Lung microvascular endothelial cell (primary cell): ENCODE results near the gene PLXNA4. TPM values are rescaled to one million over a fixed set of nuclear protein-coding genes. Genes with fewer than 3 reads are reported as not detected.
A peak's percentile ranks its signal among the peaks of the same experiment; 100 is the strongest.

Experiments used
- DNase-seq, 2 donors: peaks; one replicate each; pipeline versions ENCODE4 v3.0.0 to v3.0.0-alpha.2; 2010; ENCODE audit warnings: low read depth in 2 of 2
- total RNA-seq: library from RNA; depleted of rRNA; stranded (reverse); fragments of >200 nt; gene quantifications from 2 replicates; pipeline ENCODE4 v1.2.1, GENCODE V29; 2014

PLXNA4 gene
- total RNA-seq, 1 donor from 2014 or later: 6.9 TPM

DNA sequence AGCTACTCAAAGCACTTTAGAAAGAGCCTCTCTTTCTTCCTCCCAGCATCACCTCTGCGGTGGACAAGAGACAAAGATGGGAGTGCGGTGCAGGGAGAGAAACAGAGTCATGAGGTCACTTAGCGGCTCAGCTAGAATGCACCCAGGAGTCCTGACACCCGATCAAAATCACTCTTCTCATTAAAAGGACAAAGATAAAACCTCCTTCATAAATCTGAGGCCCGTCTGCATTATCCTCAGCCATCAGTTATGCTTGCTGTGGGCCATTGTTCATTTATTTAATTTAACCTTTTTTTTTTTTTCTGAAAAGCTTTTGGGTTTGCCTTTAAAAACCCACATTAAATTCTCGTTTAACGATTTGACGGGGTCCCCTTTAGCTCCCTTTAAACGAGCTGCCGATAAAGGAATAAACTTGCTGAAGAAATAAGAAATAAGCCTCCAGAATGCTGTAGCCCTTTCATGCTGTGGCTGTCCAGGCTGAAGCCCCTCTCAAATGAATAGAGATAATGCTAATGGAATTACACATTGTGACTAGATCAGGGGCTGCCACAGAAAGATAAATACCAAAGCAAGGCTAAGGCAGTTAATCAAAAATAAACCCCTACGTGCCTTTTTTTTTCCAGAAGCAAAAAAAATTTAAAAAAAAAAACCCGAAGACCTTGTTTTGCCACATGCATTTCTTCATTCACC is 16.1 kb upstream of the PLXNA4 start:
- no peak for DNase-seq

DNA sequence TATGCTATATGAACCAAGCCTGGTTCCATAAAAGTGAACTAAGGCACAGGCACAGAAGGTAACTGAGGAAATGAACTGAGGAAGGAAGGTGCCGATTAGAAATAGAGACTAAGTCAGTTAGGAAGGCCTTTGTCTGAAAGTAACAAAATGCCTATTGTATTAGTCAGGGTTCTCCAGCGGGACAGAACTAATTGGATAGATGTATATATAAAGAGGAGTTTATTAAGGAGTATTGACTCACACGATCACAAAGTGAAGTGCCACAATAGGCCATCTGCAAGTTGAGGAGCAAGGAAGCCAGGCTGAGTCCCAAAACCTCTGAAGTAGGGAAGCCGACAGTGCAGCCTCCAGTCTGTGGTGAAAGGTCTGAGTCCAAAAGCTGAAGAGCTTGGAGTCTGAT is 13.9 kb upstream of the PLXNA4 start:
- DNase-seq: peak in 1 of 2 donors; percentile 51

DNA sequence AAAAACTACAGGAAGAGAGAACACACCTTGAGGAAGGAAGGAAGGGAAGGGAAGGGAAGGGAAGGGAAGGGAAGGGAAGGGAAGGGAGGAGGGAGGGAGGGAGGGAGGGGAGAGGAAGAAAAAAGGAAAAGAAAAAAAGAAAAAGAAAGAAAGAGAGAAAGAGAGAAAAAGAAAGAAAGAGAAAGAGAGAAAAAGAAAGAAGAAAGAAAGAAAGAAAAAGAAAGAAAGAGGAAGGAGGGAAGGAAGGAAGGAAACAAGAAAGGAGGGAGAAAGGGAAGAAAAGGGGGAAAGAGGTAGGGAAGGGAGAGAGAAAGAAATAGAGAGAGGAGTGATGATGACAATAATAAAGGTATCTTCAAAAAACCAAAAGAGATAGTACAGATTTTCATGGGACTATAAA is 12.3 kb upstream of the PLXNA4 start:
- DNase-seq: no peak

DNA sequence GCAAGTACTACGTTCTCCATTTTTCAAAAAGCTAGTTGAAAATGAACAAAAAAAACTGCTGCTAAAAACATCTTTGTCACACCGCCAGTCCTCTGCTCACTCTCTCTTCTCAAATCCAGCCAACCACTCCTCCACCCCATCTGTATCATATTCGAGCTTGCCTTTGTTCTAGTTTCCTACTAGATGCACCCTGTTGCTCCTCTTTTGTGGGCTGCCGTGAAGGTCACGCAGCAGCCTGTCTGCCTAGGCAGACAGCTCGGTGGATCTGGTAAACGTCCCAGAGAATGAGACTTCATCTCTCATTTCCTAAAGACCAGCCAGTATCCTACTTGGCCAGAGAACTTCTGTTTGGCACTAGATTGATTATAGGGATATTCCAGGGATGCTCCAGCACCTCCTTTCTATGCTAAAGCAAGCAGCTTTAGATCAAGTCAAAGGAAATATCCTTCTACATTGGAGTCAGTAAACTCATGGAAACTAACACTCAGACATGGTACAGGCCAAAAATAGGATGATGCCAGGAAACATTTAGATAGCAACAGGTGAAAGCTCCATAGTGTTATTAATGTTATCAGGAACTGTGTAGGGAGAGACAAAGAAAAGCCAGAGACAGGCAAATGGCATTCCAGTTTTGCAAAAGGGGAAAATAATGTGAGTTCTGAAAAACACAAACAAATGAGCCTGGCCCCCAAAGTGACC is 8.7 kb upstream of the PLXNA4 start:
- peak in 1 of 2 donors; percentile 88 for DNase-seq

DNA sequence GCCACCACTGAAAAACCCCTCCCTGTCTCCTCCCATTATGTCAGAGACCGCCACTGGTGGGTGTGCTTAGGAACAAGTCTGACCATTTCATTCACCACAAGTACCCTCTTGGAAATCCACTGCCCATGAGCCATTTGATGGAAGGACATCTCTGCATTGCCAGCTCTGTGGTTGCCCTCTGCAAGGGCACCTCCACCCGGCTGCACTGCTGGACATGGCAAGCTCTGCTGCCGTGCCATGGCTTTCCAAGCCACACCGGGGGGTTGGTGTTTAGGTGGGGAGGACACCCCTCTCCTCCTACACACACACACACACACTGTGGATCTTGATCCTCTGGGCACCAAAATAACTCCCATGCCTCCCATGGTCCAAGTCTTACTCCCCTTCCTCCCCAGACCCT is 5.2 kb upstream of the PLXNA4 start:
- no peak for DNase-seq

DNA sequence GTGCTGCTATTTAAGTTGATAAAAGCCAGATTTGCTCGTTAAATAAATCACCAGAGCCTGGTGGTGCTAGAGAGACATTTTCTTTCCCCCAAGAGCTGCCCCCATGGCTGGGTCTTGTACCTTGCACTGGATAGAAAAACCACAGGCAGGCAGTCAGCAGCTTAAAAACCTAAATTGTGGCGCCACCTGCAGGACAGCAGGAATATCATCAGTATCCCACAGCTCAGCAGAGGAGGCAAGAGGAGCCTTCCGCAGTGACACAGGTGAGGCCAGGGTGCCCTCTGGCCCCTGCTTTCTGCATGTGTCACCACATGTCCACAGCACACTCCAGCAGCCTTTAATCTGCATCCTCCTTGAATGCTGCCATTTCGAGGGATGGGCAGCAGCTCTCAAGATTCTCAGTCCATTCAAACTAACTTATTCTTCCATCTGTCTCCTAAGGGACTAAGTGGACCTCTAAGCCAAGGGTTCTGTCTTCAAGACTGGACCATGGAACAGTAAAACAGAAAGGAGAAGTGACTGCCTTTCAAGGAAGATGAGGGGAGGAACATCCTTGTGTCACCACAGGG is 4.5 kb upstream of the PLXNA4 start:
- DNase-seq: peak; percentile 85 to 92

DNA sequence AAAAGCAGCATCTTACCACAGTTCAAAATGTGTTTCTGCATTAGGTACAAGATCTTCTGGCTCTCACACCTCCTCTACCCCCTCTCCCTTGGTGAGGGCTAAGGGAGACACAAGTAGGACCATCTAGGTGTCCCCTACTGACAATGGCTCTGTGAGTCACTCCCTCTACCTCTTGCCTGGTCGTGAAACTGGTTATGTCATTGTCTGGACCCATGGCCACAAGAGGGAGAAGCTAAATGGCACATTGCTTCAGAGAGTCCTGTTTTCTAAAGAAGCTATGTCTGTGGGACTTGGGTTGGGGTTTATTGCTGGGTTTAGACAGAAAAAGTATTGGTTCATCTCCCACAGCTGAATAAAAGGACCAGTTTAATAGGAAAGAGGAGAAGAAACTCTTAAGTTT is 4.0 kb upstream of the PLXNA4 start:
- DNase-seq: peak; percentile 45 to 50

DNA sequence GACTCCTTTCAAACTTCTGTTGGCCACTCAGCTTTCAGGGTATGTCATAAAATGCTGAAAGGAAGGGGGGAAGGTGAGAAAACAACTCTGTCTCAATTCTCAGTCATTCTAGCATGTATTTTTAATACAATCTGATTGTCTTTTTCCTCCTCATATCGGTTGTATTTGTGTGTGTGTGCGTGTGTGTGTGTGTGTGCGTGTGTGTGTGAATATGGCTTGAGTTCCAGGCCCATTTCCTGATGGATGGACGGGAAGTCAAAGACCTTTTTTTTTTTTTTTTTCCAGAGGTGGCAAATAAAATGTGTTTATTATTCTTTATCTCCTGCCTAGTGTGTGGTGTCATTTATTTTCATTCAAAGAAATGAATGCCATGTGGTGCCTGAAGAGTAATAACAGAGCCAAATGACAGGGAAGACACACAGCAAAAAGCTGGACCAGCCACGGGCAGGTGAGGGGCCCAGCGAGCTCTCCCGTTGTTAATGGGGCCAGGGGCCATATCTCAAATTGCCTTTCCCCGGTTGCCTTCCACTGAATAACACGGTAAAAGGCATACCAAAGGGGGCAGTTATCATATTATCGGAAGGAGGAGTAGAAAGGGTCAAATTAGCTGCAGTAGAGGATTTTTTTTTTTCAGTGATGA is 3.1 kb upstream of the PLXNA4 start:
- peak in 1 of 2 donors; percentile 90 for DNase-seq

DNA sequence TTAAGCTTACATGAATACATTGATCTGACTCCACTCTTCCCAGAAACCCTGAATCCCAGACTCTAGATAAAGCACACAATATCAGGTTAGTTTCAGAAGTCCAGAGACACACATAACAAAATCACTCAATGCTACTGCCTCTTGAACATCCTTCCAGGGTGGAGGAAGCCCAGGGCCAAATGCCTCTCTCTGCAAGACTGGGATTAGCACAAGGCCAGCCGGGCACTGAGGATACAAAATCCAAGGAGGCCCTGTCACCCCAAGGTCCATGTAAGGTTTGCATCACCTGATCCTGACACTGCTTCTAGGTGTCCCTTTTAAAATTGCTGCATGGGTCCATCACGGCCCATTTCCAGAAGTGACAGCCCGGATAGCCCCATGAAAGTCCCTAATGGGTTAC is 2.6 kb upstream of the PLXNA4 start:
- no peak for DNase-seq

DNA sequence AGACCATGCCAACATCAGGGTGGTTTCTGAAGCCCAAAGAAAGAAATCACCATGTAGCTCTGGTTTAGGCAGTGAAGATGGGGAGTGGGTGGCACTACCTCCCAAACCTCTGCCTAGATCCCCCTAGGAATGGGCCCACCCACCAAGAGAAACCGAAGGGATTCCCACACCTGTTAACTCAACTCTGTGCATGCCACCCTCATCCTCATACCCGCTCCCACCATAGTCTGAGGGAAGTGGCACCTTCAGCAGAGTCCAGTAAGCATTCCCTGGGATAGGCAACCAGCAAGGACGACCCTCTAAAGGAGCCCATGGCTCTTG is 1.7 kb upstream of the PLXNA4 start:
- DNase-seq: no peak

DNA sequence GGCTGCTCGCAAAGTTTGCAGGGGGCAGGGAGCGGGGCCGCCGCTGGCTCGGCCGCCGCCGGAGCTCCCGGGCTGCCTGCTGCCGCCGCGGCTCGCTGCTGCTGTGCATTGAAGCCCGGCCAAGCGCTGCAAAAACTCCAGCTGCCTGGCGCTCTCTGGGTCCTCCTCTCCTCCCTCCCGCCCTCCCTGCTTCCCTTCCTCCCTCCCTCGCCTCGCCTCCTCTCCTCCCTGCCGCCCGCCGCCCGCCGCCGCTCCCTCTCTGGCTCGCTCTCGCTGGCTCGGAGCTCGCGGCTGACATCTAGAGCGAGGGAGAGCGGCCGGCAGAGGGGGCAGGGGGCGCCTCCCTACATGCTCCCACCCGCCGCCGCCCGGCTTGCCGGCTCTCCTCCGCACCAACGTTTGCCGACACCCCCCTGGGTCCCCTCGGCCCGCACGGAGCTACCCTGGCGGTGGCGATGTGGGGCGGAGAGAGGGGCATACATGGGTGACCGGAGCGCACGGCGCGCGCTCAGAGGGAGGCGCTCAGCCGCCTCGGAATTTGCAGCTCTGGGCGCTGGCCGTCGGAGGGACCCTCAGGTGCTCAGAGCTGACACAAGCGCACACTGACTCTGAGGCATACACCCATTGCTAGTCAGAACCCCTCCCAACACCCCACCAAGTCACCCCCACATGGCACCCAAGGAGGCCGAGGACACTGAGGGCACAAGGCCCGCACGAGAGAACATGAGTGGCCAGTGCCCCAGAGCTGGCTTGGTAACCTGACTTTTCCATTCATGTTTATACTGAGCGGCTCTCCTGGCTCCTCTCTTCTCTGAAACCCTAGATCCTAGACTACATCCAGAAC is 1.2 kb upstream of the PLXNA4 start:
- peak; percentile 46 to 89 for DNase-seq

DNA sequence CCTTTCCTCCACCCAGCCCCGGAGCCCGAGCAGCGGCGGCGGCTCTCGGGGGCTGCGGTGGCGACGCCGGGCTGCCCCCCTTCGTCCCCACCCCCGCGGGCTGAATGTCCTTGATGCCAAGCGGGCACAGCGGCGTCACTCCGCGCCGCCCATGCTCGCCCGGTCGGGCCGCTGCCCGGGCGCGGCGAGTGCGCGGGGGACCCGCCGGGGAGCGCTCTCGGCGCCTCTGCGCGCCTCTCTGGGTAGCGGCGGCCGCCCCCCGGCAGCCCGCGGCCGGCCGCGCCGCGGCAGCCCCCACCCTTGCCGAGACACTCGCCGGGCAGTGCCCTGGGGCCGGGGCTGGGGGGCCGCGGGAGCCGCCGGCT is 433 bp upstream of the PLXNA4 start:
- peak; percentile 10 to 35 for DNase-seq

DNA sequence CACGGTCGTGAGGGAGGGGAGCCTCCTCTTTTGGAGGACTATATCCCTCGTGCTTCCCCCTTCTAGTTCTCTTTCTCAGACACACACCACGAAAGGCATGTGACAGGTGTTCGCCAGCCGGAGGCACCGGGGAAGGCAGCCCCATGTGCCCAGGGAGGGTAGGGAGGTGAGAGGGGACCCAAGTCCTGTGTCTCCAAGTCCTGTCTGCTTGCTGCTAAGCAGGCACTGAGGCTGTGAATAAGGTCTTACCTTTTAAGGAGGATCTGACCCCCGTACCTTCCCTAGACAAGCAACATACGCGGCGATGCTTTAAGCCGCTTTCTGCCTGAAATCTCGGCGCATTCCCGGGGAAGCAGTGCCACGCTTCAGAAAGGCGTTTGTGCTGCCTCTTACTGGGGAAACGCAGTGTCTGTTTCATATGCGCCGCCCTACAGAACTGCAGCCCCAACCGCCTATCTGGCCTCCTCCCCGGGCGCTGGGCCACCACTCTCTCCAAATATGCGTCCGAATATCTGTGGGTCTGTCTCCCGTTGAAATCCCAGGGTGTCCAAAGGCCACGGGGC is 770 bp downstream of the PLXNA4 start:
- peak; percentile 68 to 74 for DNase-seq

DNA sequence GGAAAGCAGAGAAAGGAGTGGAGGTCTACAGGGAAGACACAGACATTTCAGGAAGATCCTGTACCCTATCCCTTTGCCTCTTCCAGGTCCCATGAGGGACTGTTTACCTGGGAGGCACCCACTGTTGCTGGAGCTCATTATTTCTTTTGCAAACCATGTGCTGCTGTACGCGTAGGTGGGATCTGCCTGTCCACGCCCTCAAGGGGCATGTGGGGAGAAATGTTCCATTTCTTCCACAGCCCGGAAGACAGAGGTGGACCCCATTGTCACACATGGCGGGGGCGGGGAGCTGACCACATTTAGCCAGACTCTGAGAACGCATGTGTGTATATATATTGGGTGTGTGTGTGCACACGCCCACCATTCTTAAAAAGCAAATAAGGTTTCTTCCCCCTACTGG is 2.0 kb downstream of the PLXNA4 start:
- no peak for DNase-seq

DNA sequence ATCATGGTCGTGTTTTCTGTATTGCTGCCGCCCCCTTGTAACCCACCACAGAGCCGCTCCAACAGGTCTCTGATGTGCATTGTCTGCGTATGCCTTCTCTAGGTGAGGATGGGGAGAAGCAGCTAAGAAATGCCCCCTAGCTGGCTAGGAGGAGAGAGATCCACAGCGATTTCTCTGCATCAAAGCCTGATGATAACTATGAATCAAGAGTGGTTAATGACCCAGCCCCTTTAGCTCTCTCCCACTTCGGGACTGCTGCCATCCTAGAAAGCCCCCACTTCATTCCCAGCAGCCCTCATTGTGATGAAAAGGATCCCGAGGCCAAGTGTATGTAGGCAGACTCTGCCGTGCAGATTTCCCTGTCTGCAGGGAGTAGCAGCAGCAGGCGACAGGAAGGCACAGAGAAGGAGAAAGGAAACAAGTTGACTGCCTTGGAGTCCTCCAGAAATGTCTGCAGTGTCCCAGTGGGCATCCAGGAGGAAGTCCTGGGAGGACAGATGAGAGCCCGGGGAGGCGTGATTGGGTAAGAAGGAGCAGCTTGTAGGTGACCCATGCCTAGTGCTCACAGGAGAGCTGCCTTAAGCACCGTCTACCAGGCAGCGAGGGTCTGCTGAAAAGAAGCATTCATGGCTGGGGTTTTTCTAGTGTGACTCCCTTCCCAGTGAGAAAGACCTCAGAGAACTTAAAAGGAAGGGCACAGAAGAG is 2.9 kb downstream of the PLXNA4 start:
- DNase-seq: no peak

DNA sequence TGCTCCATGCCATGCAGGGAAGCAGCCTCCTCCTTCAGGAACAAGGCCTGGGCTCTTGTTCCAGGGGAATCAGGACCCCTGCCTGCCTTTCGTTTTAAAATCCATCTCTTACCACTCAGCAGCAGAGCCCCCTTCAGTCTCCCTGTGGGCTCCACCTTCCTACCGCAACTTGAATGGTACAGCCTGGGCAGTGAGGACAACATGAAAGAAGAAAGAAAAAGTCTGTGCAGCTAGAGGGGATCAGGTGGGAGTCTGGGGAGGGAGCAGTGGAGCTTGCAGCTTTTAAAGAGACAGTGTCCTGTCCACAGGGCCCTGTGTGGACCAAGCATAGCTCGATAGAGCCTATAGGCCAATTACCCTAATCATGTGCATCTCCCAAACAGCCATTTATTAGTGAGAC is 3.7 kb downstream of the PLXNA4 start:
- no peak for DNase-seq

DNA sequence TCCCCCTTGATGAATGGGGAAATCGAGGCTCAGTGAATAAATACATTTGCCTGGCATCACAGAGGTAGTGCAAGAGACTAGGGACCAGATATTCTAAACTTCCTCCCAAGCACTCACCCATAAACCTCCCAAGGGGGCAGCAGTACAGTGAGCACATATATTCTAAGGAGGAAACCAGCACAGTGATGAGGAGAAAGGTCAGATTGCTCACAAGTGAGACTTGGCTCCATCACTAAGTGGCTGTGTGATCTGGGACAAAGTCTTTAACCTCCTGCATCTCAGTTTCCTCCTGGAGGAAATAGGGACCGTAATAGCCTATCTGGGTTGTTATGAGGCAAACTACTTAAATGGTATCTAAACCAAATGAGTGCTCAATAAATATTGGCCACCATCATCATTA is 4.3 kb downstream of the PLXNA4 start:
- DNase-seq: peak in 1 of 2 donors; percentile 34

DNA sequence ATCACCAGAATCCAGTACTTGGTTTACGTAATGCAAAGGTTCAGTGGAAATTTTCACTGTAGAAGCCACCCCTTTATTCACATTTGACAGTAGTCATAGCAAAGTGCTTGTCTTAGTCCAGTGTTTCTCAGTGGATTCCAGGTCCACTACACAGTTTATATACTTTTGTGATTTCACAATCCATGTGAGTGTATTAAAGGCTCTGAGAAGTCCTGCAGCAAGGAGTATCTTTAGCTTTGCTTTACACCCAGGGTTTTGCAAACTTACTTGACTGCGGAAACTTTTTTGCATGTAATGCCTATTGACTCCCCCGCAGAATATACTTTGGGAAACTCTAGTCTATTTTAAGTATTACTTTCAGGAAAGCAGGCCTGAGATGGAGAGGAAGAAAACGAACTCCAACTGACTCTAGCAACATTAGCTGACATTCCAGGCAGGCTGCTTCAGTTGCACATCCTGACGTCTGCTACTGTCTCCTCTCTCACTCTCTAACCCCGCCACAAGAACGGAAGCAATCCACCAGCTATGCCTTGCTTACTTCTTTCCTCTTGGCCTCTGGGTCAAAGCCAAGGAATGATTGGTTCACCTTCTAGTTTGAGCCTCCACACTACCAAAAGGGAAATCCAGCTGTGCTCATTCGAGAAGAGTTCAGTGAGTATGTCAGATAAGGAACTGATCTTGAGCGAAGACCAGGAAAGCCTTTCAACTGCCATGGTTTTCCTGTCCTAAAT is 6.2 kb downstream of the PLXNA4 start:
- DNase-seq: peak in 1 of 2 donors; percentile 51

DNA sequence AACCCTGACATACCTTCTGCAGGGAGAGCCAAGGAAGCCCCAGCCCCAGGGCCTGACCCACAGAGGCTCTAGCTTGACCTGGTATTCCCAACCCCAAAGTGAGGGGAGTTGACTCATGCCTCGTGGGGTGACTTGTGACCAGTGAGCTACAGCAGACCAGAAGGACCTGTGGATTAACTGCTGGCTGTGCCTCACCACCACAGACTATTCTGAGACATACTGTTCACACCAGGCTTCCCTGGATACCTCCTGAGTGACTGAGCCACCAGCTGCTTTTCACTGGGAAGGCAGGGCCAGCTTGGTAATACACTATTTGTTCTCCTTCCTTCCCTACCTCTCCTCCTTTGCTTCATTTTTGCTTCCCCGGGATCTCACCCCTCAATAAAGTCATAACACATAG is 7.3 kb downstream of the PLXNA4 start:
- DNase-seq: no peak

DNA sequence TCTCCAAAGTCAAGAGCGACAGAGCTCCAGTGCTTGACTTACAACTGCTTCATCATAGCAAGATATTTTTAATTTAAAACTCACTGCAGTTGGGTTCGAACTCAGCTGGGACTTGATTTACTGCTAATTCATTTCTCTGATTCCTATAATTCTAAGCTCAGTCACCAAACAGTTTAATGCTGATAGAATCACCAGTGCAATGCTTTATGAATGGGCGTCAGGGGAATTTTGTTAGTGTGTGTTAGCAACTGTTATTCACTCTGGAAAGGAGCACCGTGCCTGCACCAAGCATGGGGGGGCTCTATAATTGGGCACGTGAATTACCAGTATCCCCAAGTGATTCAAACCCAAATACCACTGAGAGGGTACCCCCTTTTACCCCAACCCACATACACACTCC is 10.4 kb downstream of the PLXNA4 start:
- no peak for DNase-seq
